ENCODE data around the gene CMIP. TPM values are rescaled to one million over a fixed set of nuclear protein-coding genes. Genes with fewer than 3 reads are reported as not detected.
"Not testable (repeated sequence)": the region's sequence is repeated elsewhere in the genome, so short reads cannot be mapped to it uniquely, and the experiment has no call there.

The CMIP gene
- total RNA-seq, 1 donor from 2014 or later, result 111 TPM

DNA sequence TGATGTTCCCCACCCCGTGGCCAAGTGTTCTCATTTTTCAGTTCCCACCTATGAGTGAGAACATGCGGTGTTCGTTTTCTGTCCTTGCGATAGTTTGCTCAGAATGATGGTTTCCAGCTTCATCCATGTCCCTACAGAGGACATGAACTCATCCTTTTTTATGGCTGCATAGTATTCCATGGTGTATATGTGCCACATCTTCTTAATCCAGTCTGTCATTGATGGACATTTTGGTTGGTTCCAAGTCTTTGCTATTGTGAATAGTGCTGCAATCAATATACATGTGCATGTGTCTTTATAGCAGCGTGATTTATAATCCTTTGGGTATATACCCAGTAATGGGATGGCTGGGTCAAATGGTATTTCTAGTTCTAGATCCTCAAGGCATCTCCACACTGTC, 244.2 kb downstream of the CMIP start:
- not testable (repeated sequence) for DNase-seq (ENCODE audit: extremely low read depth, low read depth, low spot score)

DNA sequence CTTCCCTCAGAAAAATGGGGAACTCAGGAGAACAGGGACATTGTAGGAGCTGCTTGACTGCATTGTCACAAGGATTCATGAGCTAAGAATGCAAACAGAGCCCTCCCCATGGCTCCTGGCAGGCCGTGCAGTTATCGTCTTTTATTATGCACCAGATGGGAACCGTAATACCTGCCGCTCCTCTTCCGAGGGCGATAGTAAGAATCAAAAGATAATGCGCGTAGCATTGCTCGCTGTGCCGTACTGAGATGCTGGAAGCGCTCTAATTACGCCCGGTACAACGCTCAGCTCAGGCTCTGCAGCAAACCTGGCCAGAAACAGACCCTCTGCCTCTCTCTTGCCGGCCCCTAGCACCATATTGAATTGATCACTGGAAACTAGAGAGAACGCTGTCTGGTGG, 247.4 kb downstream of the CMIP start:
- no peak for DNase-seq (ENCODE audit: extremely low read depth, low read depth, low spot score)

DNA sequence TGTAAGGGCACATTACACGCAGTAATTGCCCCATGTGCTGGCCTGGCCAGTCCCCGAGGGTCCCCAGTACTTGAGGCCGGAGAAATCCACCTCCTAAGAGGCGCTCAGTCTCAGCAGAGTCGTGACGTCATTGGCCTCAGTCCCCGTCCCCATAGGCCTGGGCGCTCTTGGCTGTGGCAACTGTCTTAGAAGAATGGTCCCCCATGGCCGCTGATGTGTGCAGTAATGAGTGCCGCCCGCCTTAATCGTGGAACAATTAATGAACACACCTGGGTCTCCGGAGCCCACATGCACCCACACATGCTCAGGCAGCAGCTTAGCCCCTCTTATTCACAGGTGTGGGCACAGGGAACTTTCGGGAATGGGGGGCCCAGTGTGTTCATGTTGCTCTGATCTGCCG, 248.0 kb downstream of the CMIP start:
- no peak for DNase-seq (ENCODE audit: extremely low read depth, low read depth, low spot score)

DNA sequence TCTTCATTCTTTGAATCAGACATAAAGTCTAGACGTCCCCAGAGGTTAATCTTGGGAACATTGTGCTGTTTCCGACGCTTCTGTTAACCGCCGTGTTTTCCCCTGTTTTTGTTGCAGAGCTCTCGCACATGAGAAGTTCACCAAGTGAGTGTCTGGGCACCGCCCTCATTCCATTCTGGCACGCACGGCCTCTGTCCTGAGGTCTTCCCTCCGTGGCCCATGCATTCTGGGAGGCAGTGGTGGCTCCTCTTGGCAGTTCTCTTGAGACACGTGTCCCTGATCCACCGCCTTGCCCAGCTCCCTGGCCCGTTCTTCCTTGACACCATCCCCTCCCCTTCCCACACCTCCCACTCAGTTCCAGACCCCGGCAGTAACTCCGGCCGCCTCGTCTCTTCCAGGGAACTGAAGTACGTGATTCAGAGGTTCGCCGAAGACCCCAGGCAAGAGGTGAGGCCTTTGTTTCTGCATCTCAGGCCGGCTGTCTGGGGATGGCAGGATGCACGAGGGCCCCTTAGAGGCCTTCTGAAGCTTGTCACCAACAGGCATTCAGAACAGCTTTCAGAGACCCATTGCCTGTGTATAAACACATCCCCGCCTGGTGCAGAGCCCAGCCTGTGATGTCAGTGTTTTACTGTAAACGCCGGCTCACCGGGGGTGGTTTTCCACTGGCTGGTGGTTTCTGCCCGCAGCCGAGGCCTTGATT, 248.6 kb downstream of the CMIP start:
- DNase-seq (ENCODE audit: extremely low read depth, low read depth, low spot score), result no peak

DNA sequence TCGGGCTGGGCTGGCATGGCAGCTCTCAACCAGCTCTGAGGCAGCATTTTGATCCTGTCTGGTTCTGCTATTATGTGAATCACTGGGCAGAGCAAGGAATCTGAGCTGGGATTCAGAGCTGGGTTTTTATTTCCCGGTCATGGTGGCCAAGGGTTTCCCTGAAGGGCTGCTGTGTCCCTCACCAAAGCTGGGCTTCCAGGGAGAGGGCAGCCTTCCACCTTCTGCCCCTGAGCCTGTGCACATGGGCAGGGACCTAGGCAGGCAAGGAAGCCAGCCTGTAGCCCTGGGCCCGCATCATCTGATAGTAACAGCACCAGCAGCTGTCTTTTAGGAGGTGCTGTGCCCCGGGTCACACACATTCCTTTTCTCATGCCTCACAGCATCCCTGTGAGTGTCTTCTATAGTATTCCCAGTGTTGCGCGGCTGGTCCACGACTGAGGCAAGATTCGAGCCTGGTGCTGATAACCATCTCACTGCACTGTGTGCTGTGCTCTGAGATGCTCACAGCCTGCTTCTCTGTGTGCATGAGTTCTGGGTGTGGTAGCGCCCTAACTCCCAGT, 249.2 kb downstream of the CMIP start:
- DNase-seq (ENCODE audit: extremely low read depth, low read depth, low spot score), result no peak

DNA sequence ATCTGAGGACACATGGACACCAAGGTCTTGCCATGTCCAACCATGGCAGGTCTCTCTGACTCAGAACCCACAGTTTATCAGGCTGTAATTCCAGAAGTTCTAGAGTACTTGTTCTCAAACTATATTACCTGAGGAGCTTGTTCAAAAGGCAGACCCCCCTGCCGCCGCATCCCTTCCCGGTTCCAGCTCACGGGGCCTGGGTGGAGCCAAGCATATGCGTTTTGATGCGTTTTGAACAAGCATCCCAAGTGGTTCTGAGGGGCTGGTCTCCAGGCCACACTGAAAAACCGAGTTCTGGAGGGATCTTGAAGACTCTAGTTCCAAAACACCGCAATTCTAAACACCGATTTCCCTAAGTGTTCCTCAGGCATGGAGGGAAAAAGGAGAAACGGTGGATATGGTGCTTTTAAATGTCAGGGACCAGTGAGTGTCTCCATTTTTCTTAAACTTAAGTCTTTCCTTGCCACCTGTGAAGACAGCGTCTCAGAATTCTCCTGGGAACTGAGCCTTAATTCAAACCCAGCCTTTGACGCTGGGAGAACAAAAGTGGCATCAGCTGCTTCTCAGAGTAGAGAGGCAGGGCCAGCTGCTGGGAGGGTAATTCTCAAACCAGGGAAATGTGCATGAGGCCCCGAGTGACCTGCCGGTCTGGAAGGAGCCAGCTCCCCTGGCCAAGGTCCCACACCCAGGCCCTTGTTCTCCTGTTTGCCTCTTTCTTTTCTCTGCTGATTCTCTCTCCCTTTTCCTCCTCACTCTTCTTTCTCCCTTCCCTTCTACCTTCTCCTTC, 250.1 kb downstream of the CMIP start:
- peak; percentile 52 for DNase-seq (ENCODE audit: extremely low read depth, low read depth, low spot score)

DNA sequence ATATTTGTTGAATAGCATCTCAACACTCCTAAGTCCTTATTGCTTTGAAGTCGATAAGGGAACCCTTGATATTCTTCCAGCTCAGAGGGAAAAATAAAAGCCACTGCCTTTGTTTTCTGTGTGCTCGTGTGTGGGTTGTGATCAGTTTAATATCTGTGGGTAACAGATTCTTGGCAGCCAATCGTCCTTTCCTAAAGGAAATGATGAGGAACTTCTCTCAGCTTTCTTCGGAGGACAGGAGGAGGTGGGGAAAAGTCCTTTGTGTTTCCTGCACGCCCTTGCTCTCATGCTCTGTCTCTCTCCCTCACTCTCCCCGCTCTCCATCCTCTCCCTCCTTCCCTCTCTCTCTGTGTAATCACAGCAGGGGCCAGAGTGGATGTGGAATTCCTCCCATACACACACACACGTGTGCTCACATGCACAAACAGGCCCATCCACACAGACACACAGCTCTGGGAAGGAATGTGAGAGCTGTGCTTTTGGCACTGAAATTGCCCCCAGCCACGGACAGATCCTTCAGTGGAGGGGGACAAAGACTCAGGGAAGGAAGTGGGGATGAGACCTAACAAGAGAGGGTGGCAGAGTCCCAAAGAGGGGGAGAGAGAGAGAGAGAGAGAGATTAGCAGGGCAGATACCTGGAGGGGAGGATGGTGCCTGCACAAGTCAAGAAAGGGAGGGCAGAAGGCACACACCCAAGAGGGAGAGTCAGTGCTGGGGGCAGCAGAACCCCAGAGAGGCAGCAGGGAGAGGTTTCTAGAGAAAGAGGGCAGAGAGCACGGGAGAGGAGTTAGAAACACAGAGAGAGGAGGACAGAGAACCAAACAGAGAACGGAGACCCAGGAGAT, 250.9 kb downstream of the CMIP start:
- peak; percentile 72 for DNase-seq (ENCODE audit: extremely low read depth, low read depth, low spot score)

DNA sequence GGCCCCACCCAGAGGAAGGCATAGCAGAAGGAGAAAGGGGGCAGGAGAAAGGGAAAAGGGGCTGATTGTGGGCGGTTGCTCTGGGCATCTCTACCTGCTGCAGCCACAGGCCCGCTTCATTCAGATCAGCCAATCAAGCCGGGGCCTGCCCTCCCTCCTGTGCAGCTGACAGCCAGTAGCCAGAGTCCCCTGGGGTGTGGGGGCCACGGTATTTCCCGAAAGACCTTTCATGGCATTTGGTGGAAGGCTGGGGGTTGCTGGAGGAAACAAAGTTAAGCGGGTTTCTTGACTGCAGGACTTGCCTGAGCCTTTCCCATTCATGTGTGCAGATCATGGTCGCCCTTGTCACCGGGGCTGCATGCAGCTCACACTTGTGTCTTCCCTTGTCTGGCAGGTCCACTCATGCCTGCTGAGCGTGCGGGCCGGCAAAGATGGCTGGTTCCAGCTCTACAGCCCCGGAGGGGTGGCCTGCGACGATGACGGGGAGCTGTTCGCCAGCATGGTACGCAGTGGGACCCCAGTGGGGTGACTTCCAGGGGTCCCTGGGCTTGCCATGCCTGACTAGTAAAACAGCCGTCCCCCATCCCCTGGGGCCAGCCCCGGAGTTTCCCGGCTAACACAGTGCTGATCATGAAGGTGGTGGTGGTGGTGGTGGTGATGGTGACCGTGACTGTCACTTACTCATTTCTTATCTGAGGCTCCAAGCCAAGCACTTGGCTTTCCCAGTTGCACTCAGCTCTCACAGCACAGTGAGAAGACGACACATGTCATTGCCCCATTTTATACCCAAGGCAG, 251.8 kb downstream of the CMIP start:
- DNase-seq (ENCODE audit: extremely low read depth, low read depth, low spot score), result no peak

DNA sequence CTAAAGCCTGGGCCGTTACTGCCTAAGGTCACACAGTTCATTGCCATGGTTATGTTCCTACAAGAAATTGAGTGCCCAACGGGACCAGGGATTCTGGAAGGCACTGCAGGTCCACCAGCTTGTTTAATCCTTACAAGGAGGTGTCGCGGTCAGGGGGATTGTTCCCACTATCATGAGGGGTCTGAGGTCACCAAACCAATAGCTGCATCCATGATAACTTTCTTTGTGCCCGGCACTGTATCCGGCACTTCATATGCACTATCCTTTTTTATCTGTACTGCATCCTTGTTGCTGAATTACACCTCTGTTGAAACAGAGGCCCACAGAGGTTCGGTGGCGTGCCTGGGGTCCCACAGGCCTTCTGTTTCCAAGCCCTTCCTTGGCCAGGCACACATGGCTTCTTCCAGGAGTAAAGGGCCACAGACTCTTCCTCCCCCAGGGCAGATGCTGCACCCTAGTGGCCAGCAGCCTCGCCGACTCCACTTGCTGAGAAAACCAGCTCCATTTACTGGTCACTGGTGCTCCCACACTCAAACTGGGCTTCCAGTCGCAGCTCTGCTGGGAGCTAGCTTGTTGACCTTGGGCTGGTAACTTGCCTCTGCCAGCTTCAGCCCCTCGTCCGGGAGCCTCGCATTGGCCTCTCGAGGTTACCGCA, 252.5 kb downstream of the CMIP start:
- DNase-seq (ENCODE audit: extremely low read depth, low read depth, low spot score), result no peak

DNA sequence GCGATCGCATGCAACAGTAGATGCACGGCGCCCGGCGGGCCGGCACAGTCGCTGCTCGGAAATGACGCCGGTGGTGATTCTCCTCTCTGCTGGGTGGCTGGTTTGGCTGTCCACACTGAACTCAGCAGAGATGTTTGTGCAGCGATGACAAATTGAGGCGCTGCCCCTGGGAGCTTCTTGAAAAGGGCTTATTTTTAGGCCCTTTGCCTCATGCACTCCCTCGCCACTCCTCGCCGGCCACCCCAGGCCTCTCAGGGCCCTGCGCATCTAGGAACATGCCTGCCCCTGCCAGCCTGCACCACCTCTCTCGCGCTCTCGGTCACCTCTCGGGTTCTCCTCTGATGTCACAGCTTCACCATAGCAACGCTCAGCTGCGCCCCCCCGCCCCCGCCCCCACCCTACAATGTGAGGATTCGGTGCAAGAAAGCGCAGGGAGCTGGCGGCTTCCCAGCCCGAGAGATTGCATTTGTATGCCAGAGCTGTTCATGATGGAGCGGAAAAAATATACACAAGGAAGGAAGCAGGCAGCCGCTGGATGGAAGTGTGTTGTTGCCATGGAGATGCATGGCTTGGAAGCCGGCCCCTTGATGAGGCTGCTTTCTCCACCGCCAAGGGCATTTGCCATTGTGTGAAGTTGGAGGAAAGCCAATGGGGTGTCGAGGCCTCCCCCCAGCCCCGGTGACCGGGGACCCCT, 253.2 kb downstream of the CMIP start:
- peak; percentile 79 for DNase-seq (ENCODE audit: extremely low read depth, low read depth, low spot score)

DNA sequence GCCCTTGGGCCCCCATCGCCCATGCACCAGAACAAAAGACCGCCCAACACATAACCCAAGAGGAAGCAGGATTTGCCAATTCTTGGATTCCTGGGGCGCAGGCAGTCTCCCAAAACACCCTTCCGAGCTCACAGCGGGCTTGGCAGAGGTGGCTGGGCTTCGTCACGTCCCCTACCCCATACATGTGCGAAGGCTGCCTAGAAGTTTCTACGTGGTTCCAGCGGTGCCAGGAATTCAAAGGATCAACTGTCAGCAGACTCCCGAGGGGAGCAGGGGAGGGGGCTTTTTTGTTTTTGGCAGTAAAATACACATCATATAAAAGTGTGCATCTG, 253.7 kb downstream of the CMIP start:
- no peak for DNase-seq (ENCODE audit: extremely low read depth, low read depth, low spot score)

DNA sequence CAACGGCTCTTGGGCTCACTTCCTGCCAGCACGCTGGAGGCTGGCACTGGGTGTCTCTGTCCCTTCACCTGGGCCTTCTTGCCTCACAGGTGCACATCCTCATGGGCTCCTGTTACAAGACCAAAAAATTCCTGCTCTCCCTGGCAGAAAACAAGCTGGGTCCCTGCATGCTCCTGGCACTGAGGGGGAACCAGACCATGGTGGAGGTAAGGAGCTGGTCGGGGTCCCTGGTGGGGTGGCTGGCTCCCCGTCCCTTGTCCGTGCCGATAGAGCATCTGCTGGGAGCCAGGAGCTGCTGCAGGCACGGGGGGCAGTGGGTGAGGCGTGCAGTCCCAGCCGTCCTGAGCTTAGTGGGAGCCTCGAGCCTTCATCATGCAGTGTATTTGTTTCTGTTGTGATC, 255.0 kb downstream of the CMIP start:
- no peak for DNase-seq (ENCODE audit: extremely low read depth, low read depth, low spot score)

DNA sequence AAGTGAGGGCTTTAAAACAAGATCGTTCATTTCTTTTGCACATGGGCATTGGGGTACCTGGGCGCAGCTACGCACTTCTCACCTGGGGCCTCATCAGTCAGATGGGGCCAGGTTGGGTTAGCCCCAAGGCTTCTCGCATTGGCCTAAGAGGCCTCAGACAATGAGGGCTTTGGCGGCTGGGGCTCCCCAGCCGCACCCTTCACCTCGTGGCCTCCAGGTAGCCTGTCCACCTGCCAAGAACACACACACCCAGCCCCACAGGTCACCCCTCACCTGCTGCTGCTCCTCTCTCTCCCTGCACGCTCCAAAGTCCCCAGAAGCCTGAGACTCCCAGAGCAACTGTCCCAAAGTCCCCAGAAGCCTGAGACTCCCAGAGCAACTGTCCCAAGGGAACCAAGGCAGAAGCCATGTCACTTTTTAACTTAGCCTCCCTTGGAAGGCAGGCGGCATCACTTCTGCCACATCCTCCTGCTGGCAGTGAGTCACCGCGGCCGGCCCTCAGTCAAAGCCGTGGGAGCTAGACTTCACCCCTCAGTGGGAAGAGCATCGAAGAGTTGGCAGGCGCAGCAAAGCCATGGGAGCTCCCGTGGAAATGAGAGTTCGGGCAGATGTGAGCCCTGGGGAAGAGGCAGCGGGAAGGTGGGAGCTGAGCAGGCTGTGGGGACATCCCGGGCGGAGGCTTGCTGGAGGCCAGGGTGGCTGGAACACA, 255.6 kb downstream of the CMIP start:
- DNase-seq (ENCODE audit: extremely low read depth, low read depth, low spot score), result no peak

DNA sequence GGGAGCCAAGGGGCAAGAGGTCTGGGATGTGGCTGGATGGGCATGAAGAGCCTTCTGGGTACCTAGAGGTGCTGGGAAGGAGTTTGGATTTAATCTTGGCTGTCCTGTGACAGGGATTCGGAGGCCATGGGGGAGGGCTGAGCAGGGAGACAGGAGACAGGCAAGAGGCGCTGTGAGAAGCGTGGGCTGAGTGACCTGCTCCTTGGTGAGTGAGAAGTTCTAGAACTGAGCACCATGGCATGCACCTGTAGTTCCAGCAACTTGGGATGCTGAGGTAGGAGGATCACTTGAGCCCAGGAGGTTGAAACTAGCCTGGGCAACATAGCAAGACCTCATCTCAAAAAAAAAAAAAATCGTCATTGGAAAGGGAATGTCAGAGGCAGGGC, 256.2 kb downstream of the CMIP start:
- no peak for DNase-seq (ENCODE audit: extremely low read depth, low read depth, low spot score)

DNA sequence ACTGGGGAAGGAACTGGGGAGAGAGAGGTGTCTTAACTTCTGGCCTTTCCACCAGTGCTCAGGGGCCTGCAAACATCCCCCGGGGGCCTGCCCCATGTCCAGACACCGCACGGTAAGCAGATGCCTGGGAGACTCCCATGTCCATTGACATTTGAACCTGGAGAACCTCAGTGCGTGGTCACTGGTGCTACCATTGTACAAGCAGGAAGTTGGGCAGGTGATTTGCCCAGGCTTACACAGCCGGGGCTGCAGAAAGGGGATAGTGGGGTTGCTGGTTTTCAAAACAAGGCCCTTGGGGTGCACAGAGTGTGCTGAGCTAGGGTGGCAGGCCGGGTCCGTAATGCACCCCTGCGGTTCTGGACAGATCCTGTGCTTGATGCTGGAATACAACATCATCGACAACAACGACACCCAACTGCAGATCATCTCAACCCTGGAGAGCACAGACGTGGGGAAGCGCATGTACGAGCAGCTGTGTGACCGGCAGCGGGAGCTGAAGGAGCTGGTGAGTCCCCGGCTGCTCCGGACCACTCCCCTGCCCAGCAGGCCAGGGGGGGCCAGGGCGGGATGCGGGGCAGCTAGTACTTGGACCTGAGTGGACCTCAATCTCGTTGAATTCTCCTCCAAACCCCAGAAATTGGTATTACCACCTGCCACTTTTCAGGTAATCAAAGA, 256.8 kb downstream of the CMIP start:
- DNase-seq (ENCODE audit: extremely low read depth, low read depth, low spot score), result no peak

DNA sequence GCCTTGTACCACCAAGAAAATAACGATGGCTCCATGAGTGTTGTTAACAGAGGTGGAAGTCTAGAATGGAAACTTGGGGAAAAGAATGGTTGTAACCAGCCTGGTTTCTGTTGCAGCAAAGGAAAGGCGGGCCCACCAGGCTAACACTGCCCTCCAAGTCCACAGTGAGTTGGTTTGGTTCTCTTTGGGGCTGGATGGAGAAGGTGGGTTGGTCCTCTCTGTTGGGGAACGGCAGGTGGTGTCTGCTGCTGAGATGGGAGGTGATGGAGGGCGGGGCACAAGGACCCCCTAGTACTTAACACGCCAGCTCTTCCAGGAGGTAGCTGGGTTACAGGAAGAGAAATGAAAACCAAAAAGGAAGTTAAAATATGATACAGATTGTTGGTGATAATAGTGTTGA, 257.9 kb downstream of the CMIP start:
- no peak for DNase-seq (ENCODE audit: extremely low read depth, low read depth, low spot score)

DNA sequence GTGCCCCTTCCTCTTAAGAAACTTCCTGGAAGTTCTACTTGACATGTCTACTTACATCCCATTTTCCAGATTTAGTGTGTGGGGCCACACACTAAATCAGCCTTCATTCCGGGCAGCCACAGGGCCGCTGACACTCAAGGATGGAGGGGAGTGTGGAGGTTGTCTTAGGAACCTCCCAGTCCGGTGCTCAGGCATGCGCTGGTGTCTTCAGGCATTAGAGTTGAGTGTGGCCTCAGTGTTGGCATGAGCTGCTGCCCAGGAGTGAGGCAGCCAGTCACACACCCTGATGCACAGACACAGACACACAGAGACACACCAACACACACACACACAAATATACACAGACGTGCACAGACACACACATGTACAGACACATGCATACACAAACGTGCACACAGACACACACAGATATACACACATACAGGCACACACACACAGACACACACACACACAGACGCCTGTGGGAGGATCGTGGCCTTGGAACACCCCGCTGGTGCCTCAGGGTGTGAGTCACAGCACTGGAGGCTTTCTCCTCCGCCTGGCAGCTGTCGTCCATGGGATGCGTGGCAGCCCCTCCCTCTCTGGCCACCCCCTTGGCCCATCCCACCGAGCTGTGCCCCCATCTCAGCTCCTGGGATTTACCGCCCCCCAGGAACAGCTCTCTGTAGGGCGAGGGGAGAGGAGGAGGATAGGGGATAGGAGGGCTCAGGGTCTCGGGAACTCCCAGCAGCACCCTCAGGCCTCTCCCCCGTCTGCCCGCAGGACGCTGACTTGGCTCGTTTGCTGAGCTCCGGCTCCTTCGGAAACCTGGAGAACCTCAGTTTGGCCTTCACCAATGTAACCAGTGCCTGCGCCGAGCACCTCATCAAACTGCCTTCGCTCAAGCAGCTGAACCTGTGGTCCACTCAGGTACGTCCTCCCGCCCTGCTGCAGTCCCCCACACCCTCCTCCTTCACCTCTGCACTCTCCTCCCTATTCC, 258.9 kb downstream of the CMIP start:
- no peak for DNase-seq (ENCODE audit: extremely low read depth, low read depth, low spot score)

All from glomerular endothelial cell (primary cell).